ENCODE results near the gene NEURL1B. TPM values are rescaled to one million over a fixed set of nuclear protein-coding genes. Genes with fewer than 3 reads are reported as not detected.

NEURL1B gene
- total RNA-seq, 1 experiment from 2014 or later: 2.8 TPM

- no peak for TF ChIP-seq CTCF (IDR thresholded peaks at IDR 0.05; ENCODE audit: unreplicated experiment)
- Mint-ChIP-seq H3K27me3 (ENCODE audit: unreplicated experiment) (peaks cover 84% of the 10 kb centered on the region), H3K4me1 (ENCODE audit: low read depth, unreplicated experiment) (no peaks in the 10 kb centered on the region), H3K36me3 (ENCODE audit: insufficient read depth, unreplicated experiment) (no peaks in the 10 kb centered on the region), H3K9me3 (ENCODE audit: low read depth, unreplicated experiment) (no peaks in the 10 kb centered on the region), H3K27ac (ENCODE audit: unreplicated experiment) (no peak overlapping the region), H3K4me3 (ENCODE audit: low read depth, unreplicated experiment) (no peak overlapping the region)
- no TSS peak for BruUV-seq (replicated peaks)
- CTCF ChIA-PET: interaction anchor here (1.4 kb wide), 1 partner anchor 23 kb away, joined by 5 read pairs; no protein-coding TSS in a partner anchor
- DNase-seq: no peak
- intact Hi-C loops (cut with micrococcal nuclease; ENCODE audit: unreplicated experiment): no loop called here
Measured at GRCh38 chr5:172606156-172606785, 34.8 kb upstream of the NEURL1B start.

- no peak overlapping the region for H3K4me3 Mint-ChIP-seq (ENCODE audit: low read depth, unreplicated experiment)
Measured at GRCh38 chr5:172607213-172607793, 33.8 kb upstream of the NEURL1B start.

GRCh38 chr5:172608773-172609172 is 32.3 kb upstream of the NEURL1B start:
- no peak for TF ChIP-seq CTCF (IDR thresholded peaks at IDR 0.05; ENCODE audit: unreplicated experiment)
- Mint-ChIP-seq H3K9me3 (ENCODE audit: low read depth, unreplicated experiment) (no peaks in the 10 kb centered on the region), H3K4me3 (ENCODE audit: low read depth, unreplicated experiment) (no peak overlapping the region), H3K36me3 (ENCODE audit: insufficient read depth, unreplicated experiment) (no peaks in the 10 kb centered on the region), H3K27me3 (ENCODE audit: unreplicated experiment) (peaks cover 92% of the 10 kb centered on the region), H3K4me1 (ENCODE audit: low read depth, unreplicated experiment) (no peaks in the 10 kb centered on the region), H3K27ac (ENCODE audit: unreplicated experiment) (no peak overlapping the region)
- no TSS peak for BruUV-seq (replicated peaks)
- CTCF ChIA-PET: no interaction called here
- no peak for DNase-seq
- intact Hi-C loops (cut with micrococcal nuclease; ENCODE audit: unreplicated experiment): no loop called here

More at GRCh38 chr5:172607213-172607793, 33.8 kb upstream of the NEURL1B start:
- no peak for DNase-seq
- H3K4me1 Mint-ChIP-seq (ENCODE audit: low read depth, unreplicated experiment): no peaks in the 10 kb centered on the region
- intact Hi-C loops (cut with micrococcal nuclease; ENCODE audit: unreplicated experiment): no loop called here
- CTCF ChIA-PET: interaction anchor here (1.4 kb wide), 1 partner anchor 22 kb away, joined by 5 read pairs; no protein-coding TSS in a partner anchor
- no peak overlapping the region for H3K27ac Mint-ChIP-seq (ENCODE audit: unreplicated experiment)
- peaks cover 92% of the 10 kb centered on the region for H3K27me3 Mint-ChIP-seq (ENCODE audit: unreplicated experiment)
- BruUV-seq (replicated peaks): no TSS peak
- no peak for TF ChIP-seq CTCF (IDR thresholded peaks at IDR 0.05; ENCODE audit: unreplicated experiment)
- no peaks in the 10 kb centered on the region for H3K36me3 Mint-ChIP-seq (ENCODE audit: insufficient read depth, unreplicated experiment)
- H3K9me3 Mint-ChIP-seq (ENCODE audit: low read depth, unreplicated experiment): no peaks in the 10 kb centered on the region

GRCh38 chr5:172610643-172611042 is 30.4 kb upstream of the NEURL1B start:
- Mint-ChIP-seq H3K4me3 (ENCODE audit: low read depth, unreplicated experiment) (no peak overlapping the region), H3K9me3 (ENCODE audit: low read depth, unreplicated experiment) (peaks cover 2% of the 10 kb centered on the region), H3K27ac (ENCODE audit: unreplicated experiment) (no peak overlapping the region), H3K27me3 (ENCODE audit: unreplicated experiment) (peaks cover 98% of the 10 kb centered on the region), H3K4me1 (ENCODE audit: low read depth, unreplicated experiment) (no peaks in the 10 kb centered on the region), H3K36me3 (ENCODE audit: insufficient read depth, unreplicated experiment) (no peaks in the 10 kb centered on the region)
- BruUV-seq (replicated peaks): no TSS peak
- no peak for TF ChIP-seq CTCF (IDR thresholded peaks at IDR 0.05; ENCODE audit: unreplicated experiment)
- intact Hi-C loops (cut with micrococcal nuclease; ENCODE audit: unreplicated experiment): no loop called here
- CTCF ChIA-PET: no interaction called here
- DNase-seq: no peak

All from Calu3 (cell line).